MCF 10A (cell line): ENCODE measurements around the gene EDN3. TPM values are rescaled to one million over a fixed set of nuclear protein-coding genes. Genes with fewer than 3 reads are reported as not detected.

Experiments used
- BruUV-seq: library from RNA; stranded (reverse); fragments of 400-500 nt; replicated peaks from 2 replicates; lab custom pipeline; 2021; lab: Mats Ljungman, UMichigan
- CTCF ChIA-PET: fragments of 300-600 bp; sonication (Branson Sonifier 250); formaldehyde crosslinking; extraction: SDS; loops from one replicate; lab custom pipeline; 2021; ENCODE audit warnings: antibody characterized with exemption, inconsistent platforms; lab: Yijun Ruan, JAX
- POLR2A ChIA-PET: fragments of 300-600, 350-650 bp; sonication (Branson Sonifier 250); formaldehyde crosslinking; extraction: SDS; loops from one replicate; lab custom pipeline; 2020; ENCODE audit warnings: antibody characterized with exemption, inconsistent platforms; lab: Yijun Ruan, JAX
- DNase-seq: peaks from one replicate; pipeline ENCODE4 v3.0.0-alpha.2; 2018; ENCODE audit not compliant: unreplicated experiment
- H3K27ac Mint-ChIP-seq: one replicate; pipeline ENCODE4 v1.8.0; 2022; ENCODE audit warnings: mild to moderate bottlenecking, low read depth, mixed read lengths; ENCODE audit not compliant: unreplicated experiment
- H3K27me3 Mint-ChIP-seq: one replicate; pipeline ENCODE4 v1.8.0; 2022; ENCODE audit warnings: mixed read lengths; ENCODE audit not compliant: insufficient read depth, unreplicated experiment
- H3K36me3 Mint-ChIP-seq: one replicate; pipeline ENCODE4 v1.8.0; 2022; ENCODE audit warnings: mild to moderate bottlenecking, moderate library complexity, mixed read lengths; ENCODE audit not compliant: insufficient read depth, unreplicated experiment
- H3K4me1 Mint-ChIP-seq: one replicate; pipeline ENCODE4 v1.8.0; 2022; ENCODE audit warnings: mixed read lengths; ENCODE audit not compliant: insufficient read depth, unreplicated experiment
- H3K4me3 Mint-ChIP-seq: one replicate; pipeline ENCODE4 v1.8.0; 2022; ENCODE audit warnings: mild to moderate bottlenecking, moderate library complexity, mixed read lengths; ENCODE audit not compliant: unreplicated experiment
- H3K9me3 Mint-ChIP-seq: one replicate; pipeline ENCODE4 v1.8.0; 2022; ENCODE audit warnings: mixed read lengths; ENCODE audit not compliant: unreplicated experiment
- intact Hi-C: fragments of 100-400 bp; cut with micrococcal nuclease; formaldehyde crosslinking; loops from 2 replicates; pipeline ENCODE4 v1.14.1; 2022
- total RNA-seq: library from RNA; stranded (reverse); gene quantifications from 2 replicates; pipeline ENCODE4 v1.2.3, GENCODE V29; 2022
- TF ChIP-seq, protein P1 (sequence below): fragments of 200-600 bp; IDR thresholded peaks from one replicate; pipeline ENCODE4 v1.8.0; 2022; ENCODE audit warnings: antibody characterized with exemption, mild to moderate bottlenecking; ENCODE audit not compliant: unreplicated experiment

The EDN3 gene
- total RNA-seq, 1 experiment from 2014 or later = not detected

DNA sequence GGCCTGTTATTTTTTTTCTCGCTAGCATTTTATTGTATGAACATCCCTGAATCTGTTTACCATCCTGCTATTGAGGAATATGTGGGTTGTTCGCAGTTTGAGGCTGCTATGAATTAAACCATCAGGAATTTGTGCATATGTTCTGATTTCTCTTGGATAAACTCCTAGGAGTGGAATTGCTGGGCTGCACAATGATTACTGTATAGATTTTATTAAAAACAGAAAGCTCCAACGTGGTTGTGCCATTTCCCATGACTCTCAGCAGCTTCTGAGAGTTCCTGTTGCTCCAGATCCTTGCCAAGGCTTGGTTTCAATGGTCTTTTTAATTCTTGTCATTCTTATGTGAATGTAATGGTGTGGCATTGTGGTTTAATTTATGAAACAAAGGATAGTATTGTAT, 75.1 kb downstream of the EDN3 start:
- POLR2A ChIA-PET = interaction anchor here (0.6 kb wide), 1 partner anchor 50 kb away, joined by 3 read pairs; no protein-coding TSS in a partner anchor
- H3K9me3 Mint-ChIP-seq = no peaks in the 10 kb centered on the region
- no peak overlapping the region for H3K27ac Mint-ChIP-seq
- H3K36me3 Mint-ChIP-seq = no peaks in the 10 kb centered on the region
- no TSS peak for BruUV-seq
- CTCF ChIA-PET = interaction anchor here (0.7 kb wide), 1 partner anchor 24 kb away, joined by 3 read pairs; no protein-coding TSS in a partner anchor
- DNase-seq = no peak
- peaks cover 81% of the 10 kb centered on the region for H3K27me3 Mint-ChIP-seq
- TF ChIP-seq, protein P1, sequence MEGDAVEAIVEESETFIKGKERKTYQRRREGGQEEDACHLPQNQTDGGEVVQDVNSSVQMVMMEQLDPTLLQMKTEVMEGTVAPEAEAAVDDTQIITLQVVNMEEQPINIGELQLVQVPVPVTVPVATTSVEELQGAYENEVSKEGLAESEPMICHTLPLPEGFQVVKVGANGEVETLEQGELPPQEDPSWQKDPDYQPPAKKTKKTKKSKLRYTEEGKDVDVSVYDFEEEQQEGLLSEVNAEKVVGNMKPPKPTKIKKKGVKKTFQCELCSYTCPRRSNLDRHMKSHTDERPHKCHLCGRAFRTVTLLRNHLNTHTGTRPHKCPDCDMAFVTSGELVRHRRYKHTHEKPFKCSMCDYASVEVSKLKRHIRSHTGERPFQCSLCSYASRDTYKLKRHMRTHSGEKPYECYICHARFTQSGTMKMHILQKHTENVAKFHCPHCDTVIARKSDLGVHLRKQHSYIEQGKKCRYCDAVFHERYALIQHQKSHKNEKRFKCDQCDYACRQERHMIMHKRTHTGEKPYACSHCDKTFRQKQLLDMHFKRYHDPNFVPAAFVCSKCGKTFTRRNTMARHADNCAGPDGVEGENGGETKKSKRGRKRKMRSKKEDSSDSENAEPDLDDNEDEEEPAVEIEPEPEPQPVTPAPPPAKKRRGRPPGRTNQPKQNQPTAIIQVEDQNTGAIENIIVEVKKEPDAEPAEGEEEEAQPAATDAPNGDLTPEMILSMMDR = no peak
- intact Hi-C loops = no loop called here
- H3K4me3 Mint-ChIP-seq = no peak overlapping the region
- no peaks in the 10 kb centered on the region for H3K4me1 Mint-ChIP-seq

Other genes with a start within 250 kb of the EDN3 start
- not detected in 2 replicates for gene ZNF831, start 136.8 kb upstream of the EDN3 start, total RNA-seq